IMR-90 (cell line): ENCODE measurements around the gene ACOXL. TPM values are rescaled to one million over a fixed set of nuclear protein-coding genes. Genes with fewer than 3 reads are reported as not detected.

Experiments
- ATAC-seq: fragments of 200-7000 bp; cut with Tn5 transposase; 2 replicates; pipeline ENCODE4 v1.9.1; 2020; ENCODE audit warnings: low read depth, mild to moderate bottlenecking, moderate library complexity
- BruUV-seq: library from RNA; stranded (reverse); fragments of 400-500 nt; replicated peaks from 2 replicates; lab custom pipeline; 2021; lab: Mats Ljungman, UMichigan
- CTCF ChIA-PET: fragments of 300-600 bp; formaldehyde crosslinking; extraction: SDS; loops from one replicate; lab custom pipeline; 2021; ENCODE audit warnings: antibody characterized with exemption; lab: Yijun Ruan, JAX
- POLR2A ChIA-PET: fragments of 300-600 bp; sonication (Branson Sonifier 250); formaldehyde crosslinking; loops from one replicate; lab custom pipeline; 2022; ENCODE audit warnings: antibody characterized with exemption; ENCODE audit not compliant: unreplicated experiment; lab: Charles Lee
- DNase-seq: peaks from one replicate; pipeline ENCODE4 v3.0.0; 2013
- H2AFZ ChIP-seq: replicated peaks from 2 replicates; pipeline ENCODE3; 2013; ENCODE audit warnings: low read length, mild to moderate bottlenecking; ENCODE audit not compliant: poor library complexity
- H2AK5ac ChIP-seq: 2 replicates; pipeline ENCODE4 v1.6.1; 2013; ENCODE audit warnings: low read depth, low read length, inconsistent platforms
- H2AK9ac ChIP-seq: replicated peaks from 2 replicates; pipeline ENCODE3; 2013; ENCODE audit warnings: mild to moderate bottlenecking, low read depth, low read length, moderate library complexity; ENCODE audit not compliant: poor library complexity
- H2BK120ac ChIP-seq: 2 replicates; pipeline ENCODE4 v1.6.1; 2013; ENCODE audit warnings: low read depth, low read length, inconsistent platforms
- H2BK15ac ChIP-seq: 3 replicates; pipeline ENCODE4 v1.6.1; 2013; ENCODE audit warnings: low read depth, low read length, inconsistent platforms
- H2BK20ac ChIP-seq: 2 replicates; pipeline ENCODE4 v1.6.1; 2013; ENCODE audit warnings: low read depth, mild to moderate bottlenecking, inconsistent platforms, low read length, moderate library complexity
- H2BK5ac ChIP-seq: 2 replicates; pipeline ENCODE4 v1.6.1; 2013; ENCODE audit warnings: mild to moderate bottlenecking, low read depth, low read length, inconsistent platforms; ENCODE audit not compliant: poor library complexity, severe bottlenecking
- H3K14ac ChIP-seq: replicated peaks from 2 replicates; pipeline ENCODE4 v1.6.1; 2013; ENCODE audit warnings: low read depth, low read length, inconsistent platforms
- H3K18ac ChIP-seq: 2 replicates; pipeline ENCODE4 v1.6.1; 2013; ENCODE audit warnings: low read depth, low read length, control low read depth
- H3K23ac ChIP-seq: 2 replicates; pipeline ENCODE4 v1.6.1; 2013; ENCODE audit warnings: low read depth, low read length, inconsistent platforms
- H3K27ac ChIP-seq: 2 replicates; pipeline ENCODE4 v1.5.1; 2013; ENCODE audit warnings: mild to moderate bottlenecking, control low read depth, low read length; ENCODE audit not compliant: insufficient read depth
- H3K27me3 ChIP-seq: 2 replicates; pipeline ENCODE4 v1.6.1; 2013; ENCODE audit warnings: low read length; ENCODE audit not compliant: control insufficient read depth, insufficient read depth
- H3K36me3 ChIP-seq: 2 replicates; pipeline ENCODE4 v1.6.1; 2013; ENCODE audit warnings: low read length, mixed read lengths; ENCODE audit not compliant: control insufficient read depth, insufficient read depth
- H3K4ac ChIP-seq: 2 replicates; pipeline ENCODE4 v1.6.1; 2013; ENCODE audit warnings: low read depth, low read length, inconsistent platforms
- H3K4me1 ChIP-seq: 2 replicates; pipeline ENCODE4 v1.6.1; 2013; ENCODE audit warnings: low read length, mixed read lengths; ENCODE audit not compliant: control insufficient read depth, insufficient read depth
- H3K4me2 ChIP-seq: 2 replicates; pipeline ENCODE4 v1.6.1; 2013; ENCODE audit warnings: low read depth, mild to moderate bottlenecking, control low read depth, low read length, moderate library complexity
- H3K4me3 ChIP-seq: 2 replicates; pipeline ENCODE4 v1.5.1; 2013; ENCODE audit warnings: low read depth, mild to moderate bottlenecking, control low read depth, low read length, moderate library complexity; ENCODE audit not compliant: insufficient read depth
- H3K56ac ChIP-seq: 2 replicates; pipeline ENCODE4 v1.6.1; 2013; ENCODE audit warnings: low read length, inconsistent platforms; ENCODE audit not compliant: insufficient read depth; ENCODE audit errors: extremely low read depth
- H3K79me1 ChIP-seq, 2 experiments: 2 replicates each; pipeline ENCODE4 v1.6.1; 2013; ENCODE audit warnings: low read length in 2 of 2, inconsistent platforms in 1 of 2, low read depth in 1 of 2
- H3K9ac ChIP-seq: 2 replicates; pipeline ENCODE4 v1.6.1; 2013; ENCODE audit warnings: low read depth, low read length, control low read depth
- H3K9me1 ChIP-seq: 2 replicates; pipeline ENCODE4 v1.6.1; 2013; ENCODE audit warnings: low read length, inconsistent platforms; ENCODE audit not compliant: insufficient read depth
- H3K9me3 ChIP-seq: 2 replicates; pipeline ENCODE4 v1.6.1; 2013; ENCODE audit warnings: low read length; ENCODE audit not compliant: control insufficient read depth, insufficient read depth
- H4K20me1 ChIP-seq: 2 replicates; pipeline ENCODE4 v1.6.1; 2013; ENCODE audit warnings: low read length, inconsistent platforms; ENCODE audit not compliant: insufficient read depth
- H4K5ac ChIP-seq: 2 replicates; pipeline ENCODE4 v1.6.1; 2013; ENCODE audit warnings: mild to moderate bottlenecking, low read depth, low read length, control low read depth
- H4K8ac ChIP-seq, 2 experiments: 2 replicates each; pipeline ENCODE4 v1.6.1; 2013; ENCODE audit warnings: low read depth in 2 of 2, low read length in 2 of 2, control low read depth in 1 of 2, inconsistent platforms in 1 of 2
- H4K91ac ChIP-seq: 2 replicates; pipeline ENCODE4 v1.6.1; 2013; ENCODE audit warnings: low read depth, low read length, inconsistent platforms; ENCODE audit not compliant: insufficient read depth
- BHLHE40 ChIP-seq: fragments of 150-350 bp; IDR thresholded peaks from 2 replicates; pipeline ENCODE4 v1.6.1; 2016; ENCODE audit warnings: mild to moderate bottlenecking, low read depth, low read length
- CEBPB ChIP-seq: IDR thresholded peaks from 2 replicates; pipeline ENCODE4 v1.6.1; 2012; ENCODE audit warnings: low read depth, low read length, improper control_type of control experiment
- ELK1 ChIP-seq: fragments of 150-350 bp; IDR thresholded peaks from 2 replicates; pipeline ENCODE4 v1.6.1; 2016; ENCODE audit warnings: low read depth, mild to moderate bottlenecking, low read length, moderate library complexity, borderline replicate concordance
- FOS ChIP-seq: fragments of 150-350 bp; IDR thresholded peaks from 2 replicates; pipeline ENCODE4 v1.6.1; 2016; ENCODE audit warnings: low read depth, low read length
- MAFK ChIP-seq: IDR thresholded peaks from 2 replicates; pipeline ENCODE4 v1.6.1; 2012; ENCODE audit warnings: low read depth, low read length, improper control_type of control experiment
- MAZ ChIP-seq: IDR thresholded peaks from 2 replicates; pipeline ENCODE4 v1.6.1; 2012; ENCODE audit warnings: low read depth, mild to moderate bottlenecking, low read length, improper control_type of control experiment, moderate library complexity, borderline replicate concordance
- MXI1 ChIP-seq: IDR thresholded peaks from 2 replicates; pipeline ENCODE4 v1.6.1; 2012; ENCODE audit warnings: low read depth, mild to moderate bottlenecking, low read length, moderate library complexity, borderline replicate concordance
- RAD21 ChIP-seq: IDR thresholded peaks from 2 replicates; pipeline ENCODE4 v1.6.1; 2012; ENCODE audit warnings: low read length, improper control_type of control experiment
- RCOR1 ChIP-seq: IDR thresholded peaks from 2 replicates; pipeline ENCODE4 v1.6.1; 2012; ENCODE audit warnings: mild to moderate bottlenecking, low read length, improper control_type of control experiment; ENCODE audit not compliant: insufficient replicate concordance
- SMC3 ChIP-seq: fragments of 150-350 bp; IDR thresholded peaks from 2 replicates; pipeline ENCODE4 v1.6.1; 2016; ENCODE audit warnings: low read depth, mild to moderate bottlenecking, antibody characterized with exemption, low read length, moderate library complexity
- USF2 ChIP-seq: fragments of 150-350 bp; IDR thresholded peaks from 2 replicates; pipeline ENCODE4 v1.6.1; 2017; ENCODE audit warnings: mild to moderate bottlenecking, antibody characterized with exemption, low read length, low read depth
- WGBS, 2 experiments: methylation state at CpG; one replicate each; pipeline versions ENCODE4 v1.1.5 to v1.1.7; 2013; ENCODE audit warnings: missing lambda C conversion rate in 2 of 2; ENCODE audit not compliant: insufficient read length in 1 of 2; ENCODE audit errors: extremely low coverage in 2 of 2; 5-methylcytosine and 5-hydroxymethylcytosine counted together
- dilution Hi-C: fragments of 300-500 bp; cut with HindIII; formaldehyde crosslinking; loops from one replicate; pipeline ENCODE4 v1.14.3; 2018; ENCODE audit warnings: low sequenced_read_pairs; ENCODE audit not compliant: unreplicated experiment
- in situ Hi-C: fragments of 300-500 bp; cut with MboI; formaldehyde crosslinking; loops from 3 replicates; pipeline ENCODE4 v1.14.3; 2019; ENCODE audit warnings: low sequenced_read_pairs, inconsistent platforms, mixed read lengths
- intact Hi-C: fragments of 100-400 bp; cut with micrococcal nuclease; formaldehyde crosslinking; loops from 2 replicates; pipeline ENCODE4 v1.10.0; 2022
- polyA plus RNA-seq, 3 experiments: library from polyadenylated mRNA; depleted of rRNA; stranded (reverse); fragments of >200 nt; gene quantifications; 2 replicates each; pipeline ENCODE4 v1.2.3, GENCODE V29; 2012; ENCODE audit warnings: low replicate concordance in 1 of 3
- total RNA-seq: library from RNA; depleted of rRNA; stranded (reverse); fragments of >200 nt; gene quantifications from 2 replicates; pipeline ENCODE4 v1.2.3, GENCODE V29; 2012

The ACOXL gene
- total and polyA plus RNA-seq, 2 of the 4 experiments (the other 2 are of a cell fraction) = not detected

GRCh38 chr2:110770404-110770958 lies 38.1 kb downstream of the ACOXL start:
- no peak overlapping the region for H2AK5ac ChIP-seq

More at GRCh38 chr2:110770404-110770958, 38.1 kb downstream of the ACOXL start:
- H3K4me1 ChIP-seq = 0 out of 2 replicates have a peak, but pooled peaks cover 1% of the 10 kb centered on the region
- peak overlapping the region; percentile 46; the same call in 1 of the 2 replicates for H3K4me2 ChIP-seq
- no peak overlapping the region for H3K56ac ChIP-seq
- no peaks in the 10 kb centered on the region for H3K79me1 ChIP-seq
- no peak for TF ChIP-seq RCOR1
- TF ChIP-seq MXI1 = no peak
- no peak for TF ChIP-seq BHLHE40
- no peak for TF ChIP-seq ELK1
- no peak for TF ChIP-seq SMC3
- no peak for TF ChIP-seq FOS
- TF ChIP-seq MAFK = no peak
- no peak for TF ChIP-seq CEBPB
- TF ChIP-seq RAD21 = no peak
- no peak for TF ChIP-seq MAZ
- no peak for TF ChIP-seq USF2
- H4K91ac ChIP-seq = no peak overlapping the region
- H3K4ac ChIP-seq = no peak overlapping the region
- dilution Hi-C loops (no loop called here), in situ Hi-C loops (no loop called here), intact Hi-C loops (no loop called here)
- POLR2A ChIA-PET = no interaction called here
- no peaks in the 10 kb centered on the region for H3K9me3 ChIP-seq
- no peak overlapping the region for H2BK5ac ChIP-seq
- no peak overlapping the region for H4K8ac ChIP-seq
- no peak overlapping the region for H3K4me3 ChIP-seq
- no peak overlapping the region for H2AFZ ChIP-seq
- 22% methylated on average over 7 of the region's 16 CpGs; no CpG with 5 or more reads in 1 of the 2 experiments for WGBS, 2 experiments
- no peak overlapping the region for H3K9ac ChIP-seq
- H3K23ac ChIP-seq = no peak overlapping the region
- no peak overlapping the region for H3K14ac ChIP-seq
- H2BK20ac ChIP-seq = no peak overlapping the region
- DNase-seq = no peak
- no peak overlapping the region for H3K27ac ChIP-seq
- H3K27me3 ChIP-seq = peaks cover 38% of the 10 kb centered on the region
- no peak for ATAC-seq
- CTCF ChIA-PET = interaction anchor here (1.1 kb wide), 1 partner anchor 15 kb away, joined by 5 read pairs; no protein-coding TSS in a partner anchor
- H2BK15ac ChIP-seq = no peak overlapping the region
- H3K9me1 ChIP-seq = no peaks in the 10 kb centered on the region
- H2AK9ac ChIP-seq = no peak overlapping the region
- no peak overlapping the region for H3K18ac ChIP-seq
- H2BK120ac ChIP-seq = no peak overlapping the region
- H4K20me1 ChIP-seq = no peaks in the 10 kb centered on the region; the same call in 1 of the 2 replicates
- H3K36me3 ChIP-seq = no peaks in the 10 kb centered on the region
- no TSS peak for BruUV-seq
- no peak overlapping the region for H4K5ac ChIP-seq
